ENCODE results near the gene IL1A.

Gene IL1A

GRCh38 chr2:112724591-112725525 lies 59.4 kb downstream of the IL1A start:
- no peak for DNase-seq

GRCh38 chr2:112723995-112724394 lies 60.3 kb downstream of the IL1A start:
- no peak for DNase-seq
